Gastroesophageal sphincter (tissue), 4 donors: ENCODE measurements around the gene ATXN7. TPM values are rescaled to one million over a fixed set of nuclear protein-coding genes. Genes with fewer than 3 reads are reported as not detected.
A peak's percentile ranks its signal among the peaks of the same experiment; 100 is the strongest.

Experiments
- ATAC-seq: fragments of 150-250 bp; one replicate; pipeline ENCODE4 v1.9.1; 2016; ENCODE audit warnings: mild to moderate bottlenecking, moderate library complexity
- H3K27ac ChIP-seq, 4 donors: fragments of 200-600 bp; sonication (generic) in 3 of 4; 1 replicate in 3 of 4; 2 replicates in 1 of 4; pipeline ENCODE4 v1.5.1; 2016 to 2019
- H3K27me3 ChIP-seq: fragments of 200-600 bp; sonication (generic); one replicate; pipeline ENCODE4 v1.5.1; 2019
- H3K36me3 ChIP-seq, 2 donors: fragments of 200-600 bp; sonication (generic); one replicate each; pipeline ENCODE4 v1.5.1; 2019; ENCODE audit warnings: control low read depth in 1 of 2
- H3K4me1 ChIP-seq, 3 donors: fragments of 200-600 bp; sonication (generic); 1 replicate in 2 of 3; 2 replicates in 1 of 3; pipeline ENCODE4 v1.5.1; 2016 to 2019; ENCODE audit warnings: control low read depth in 2 of 3
- H3K4me3 ChIP-seq, 2 donors: fragments of 200-600 bp; sonication (generic); one replicate each; pipeline ENCODE4 v1.5.1; 2019; ENCODE audit warnings: mild to moderate bottlenecking in 1 of 2, moderate library complexity in 1 of 2
- H3K9me3 ChIP-seq, 3 donors: fragments of 200-600 bp; sonication (generic); one replicate each; pipeline ENCODE4 v1.5.1; 2017 to 2019; ENCODE audit warnings: control low read depth in 2 of 3
- CTCF ChIP-seq, 4 experiments: fragments of 200-600 bp in 2 of 4; fragments of 450-650 bp in 2 of 4; sonication (generic) in 1 of 4; IDR thresholded peaks; one replicate each; pipeline ENCODE4 v1.5.1; 2017 to 2019; ENCODE audit warnings: antibody characterized with exemption in 4 of 4, mild to moderate bottlenecking in 2 of 4, moderate library complexity in 2 of 4
- EP300 ChIP-seq: sonication (generic); formaldehyde crosslinking; IDR thresholded peaks from one replicate; pipeline ENCODE4 v1.6.1; 2017; ENCODE audit warnings: antibody characterized with exemption, mild to moderate bottlenecking
- POLR2A ChIP-seq, 2 donors: fragments of 450-650 bp; IDR thresholded peaks; one replicate each; pipeline ENCODE4 v1.6.1; 2017; ENCODE audit warnings: antibody characterized with exemption in 2 of 2, mild to moderate bottlenecking in 2 of 2, moderate library complexity in 1 of 2
- POLR2AphosphoS5 ChIP-seq: sonication (generic); formaldehyde crosslinking; IDR thresholded peaks from one replicate; pipeline ENCODE4 v1.6.1; 2017; ENCODE audit warnings: antibody characterized with exemption
- WGBS, 2 donors: methylation state at CpG; one replicate each; pipeline ENCODE4 v1.1.5; 2018; ENCODE audit warnings: low coverage in 1 of 2; 5-methylcytosine and 5-hydroxymethylcytosine counted together
- total RNA-seq, 4 donors: library from RNA; depleted of rRNA; stranded (reverse); fragments of >200 nt; gene quantifications; one replicate each; pipeline ENCODE4 v1.1.0, GENCODE V29; 2016

ATXN7 gene
- total RNA-seq, 4 donors from 2014 or later = 15.5 to 36.3 (median 19.8) TPM

DNA sequence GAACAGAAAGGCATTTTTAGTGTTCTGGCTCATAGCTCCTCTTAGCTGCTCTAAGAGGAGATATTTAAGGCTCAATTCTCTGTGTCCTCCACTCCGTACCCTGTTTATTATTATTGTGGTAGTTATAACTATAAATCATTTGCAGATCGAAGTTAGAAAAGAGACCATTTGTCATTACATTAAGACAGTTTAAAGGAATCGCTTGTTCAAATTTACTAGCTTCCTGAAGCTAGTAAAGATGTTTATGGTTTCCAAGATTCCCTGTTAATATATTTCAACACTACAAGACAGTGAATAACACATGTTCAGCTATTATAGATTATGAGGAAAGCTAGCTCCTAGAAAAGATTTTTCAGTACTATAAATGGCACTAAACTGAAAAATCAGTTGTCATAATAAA lies 12.6 kb downstream of the ATXN7 start:
- H3K27ac ChIP-seq = no peak overlapping the region
- H3K36me3 ChIP-seq = no peaks in the 10 kb centered on the region
- H3K4me3 ChIP-seq = no peak overlapping the region
- no peaks in the 10 kb centered on the region for H3K9me3 ChIP-seq
- H3K27me3 ChIP-seq = no peaks in the 10 kb centered on the region
- no peak for ATAC-seq
- TF ChIP-seq POLR2AphosphoS5 = no peak
- no peak for TF ChIP-seq POLR2A (IDR thresholded peaks at IDR 0.05)
- TF ChIP-seq CTCF (IDR thresholded peaks at IDR 0.05) = no peak
- no peak for TF ChIP-seq EP300
- WGBS, 2 donors = 24 to 50% methylated on average over 3 of the region's 3 CpGs
- H3K4me1 ChIP-seq = peaks cover 2 to 41% (median 23%) of the 10 kb centered on the region in 3 donors

- TF ChIP-seq EP300 = no peak
- no peak for TF ChIP-seq POLR2AphosphoS5
- TF ChIP-seq POLR2A (IDR thresholded peaks at IDR 0.05) = no peak
- TF ChIP-seq CTCF (IDR thresholded peaks at IDR 0.05) = no peak
- H3K4me1 ChIP-seq = peaks cover 2 to 41% (median 23%) of the 10 kb centered on the region in 3 donors
- WGBS, 2 donors = 60 to 92% methylated on average over 2 to 3 of the region's 3 CpGs
- no peaks in the 10 kb centered on the region for H3K27me3 ChIP-seq
- ATAC-seq = no peak
- H3K27ac ChIP-seq = no peak overlapping the region
- H3K36me3 ChIP-seq = no peaks in the 10 kb centered on the region
- H3K4me3 ChIP-seq = no peak overlapping the region
- H3K9me3 ChIP-seq = no peaks in the 10 kb centered on the region
Measured at GRCh38 chr3:63877737-63878393, 14.2 kb downstream of the ATXN7 start.

GRCh38 chr3:63878394-63879060 lies 14.9 kb downstream of the ATXN7 start:
- H3K9me3 ChIP-seq = no peaks in the 10 kb centered on the region
- no peak overlapping the region for H3K27ac ChIP-seq
- H3K36me3 ChIP-seq = no peaks in the 10 kb centered on the region
- TF ChIP-seq EP300 = no peak
- TF ChIP-seq CTCF (IDR thresholded peaks at IDR 0.05) = no peak
- TF ChIP-seq POLR2A (IDR thresholded peaks at IDR 0.05) = no peak
- no peak for TF ChIP-seq POLR2AphosphoS5
- H3K27me3 ChIP-seq = no peaks in the 10 kb centered on the region
- WGBS, 2 donors = 57 to 60% methylated on average over 1 to 2 of the region's 2 CpGs
- H3K4me3 ChIP-seq = no peak overlapping the region
- H3K4me1 ChIP-seq = peaks cover 2 to 41% (median 23%) of the 10 kb centered on the region in 3 donors
- no peak for ATAC-seq

DNA sequence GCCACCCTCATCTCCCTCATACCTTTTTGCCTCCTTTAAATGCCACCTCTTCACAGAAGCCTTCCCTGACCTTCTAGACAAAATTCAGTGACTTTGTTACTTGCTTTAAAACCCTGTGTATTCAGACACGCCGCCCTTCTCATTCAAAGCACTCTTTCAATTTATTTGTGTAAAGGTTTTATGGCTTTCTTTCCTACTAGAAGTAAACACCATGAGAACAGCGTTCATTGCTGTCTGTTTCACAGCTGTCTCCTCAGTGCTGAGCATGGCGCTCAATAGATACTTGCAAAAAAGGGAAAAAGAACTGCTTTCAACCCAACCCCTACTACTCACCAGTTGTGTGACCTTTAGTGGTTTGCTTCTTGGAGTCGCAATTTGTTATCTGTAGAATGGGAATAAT lies 17.0 kb downstream of the ATXN7 start:
- TF ChIP-seq EP300 (no peak), CTCF (IDR thresholded peaks at IDR 0.05) (no peak), POLR2AphosphoS5 (no peak), POLR2A (IDR thresholded peaks at IDR 0.05) (no peak)
- Histone ChIP-seq H3K9me3 (no peaks in the 10 kb centered on the region), H3K27me3 (no peaks in the 10 kb centered on the region), H3K27ac (no peak overlapping the region), H3K4me1 (peaks cover 2 to 34% (median 20%) of the 10 kb centered on the region in 3 donors), H3K4me3 (no peak overlapping the region), H3K36me3 (no peaks in the 10 kb centered on the region)
- no peak for ATAC-seq
- WGBS, 2 donors = 92 to 94% methylated on average over 3 to 5 of the region's 5 CpGs

DNA sequence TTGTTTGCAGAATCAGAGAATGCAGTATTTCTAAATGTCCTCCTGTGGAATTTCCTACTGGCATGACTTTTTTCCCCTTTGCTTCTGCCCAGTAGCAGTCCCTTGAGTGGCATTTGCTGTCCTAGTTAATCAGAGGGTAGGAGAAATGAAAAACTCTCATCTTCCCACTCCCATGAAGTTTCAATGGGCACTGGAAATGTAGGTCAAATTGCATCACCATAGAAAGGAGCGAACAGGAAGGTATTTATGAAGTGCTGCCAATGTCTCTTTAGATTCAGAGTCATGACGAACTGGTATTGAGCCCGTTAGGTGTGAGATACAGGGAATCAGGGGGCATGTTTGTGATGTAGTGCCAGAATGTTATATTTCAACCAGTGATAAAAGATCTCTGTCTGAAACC lies 23.2 kb downstream of the ATXN7 start:
- no peak overlapping the region for H3K4me3 ChIP-seq
- TF ChIP-seq CTCF (IDR thresholded peaks at IDR 0.05) = no peak
- peaks cover 0 to 7% of the 10 kb centered on the region in 2 donors for H3K36me3 ChIP-seq
- WGBS, 2 donors = 32 to 60% methylated on average over 3 of the region's 3 CpGs
- ATAC-seq = no peak
- H3K9me3 ChIP-seq = no peaks in the 10 kb centered on the region
- peaks cover 2 to 19% (median 4%) of the 10 kb centered on the region in 3 donors for H3K4me1 ChIP-seq
- peak overlapping the region in 1 of 4 donors; percentile 28 for H3K27ac ChIP-seq
- no peaks in the 10 kb centered on the region for H3K27me3 ChIP-seq
